GM21381 (cell line): Measurements from ENCODE around the gene MEN1.

Experiments
- ATAC-seq: cut with Tn5 transposase; IDR thresholded peaks from one replicate; pipeline ENCODE4 v1.9.1; 2021; ENCODE audit warnings: mild to moderate bottlenecking, moderate library complexity; ENCODE audit not compliant: unreplicated experiment

Gene MEN1

GRCh38 chr11:64803158-64803845 is 7.0 kb downstream of the MEN1 start, which contains the start of gene MAP4K2:
TSS of gene MAP4K2 (minus strand) at chr11:64803214. CDS start at chr11:64803149, 65 bp downstream.
- ATAC-seq: peak; percentile 60

- peak; percentile 31 for ATAC-seq
Observed at GRCh38 chr11:64802370-64803157, 7.8 kb downstream of the MEN1 start.

GRCh38 chr11:64801561-64802369 is 8.6 kb downstream of the MEN1 start:
- no peak for ATAC-seq

- ATAC-seq: no peak
Observed at GRCh38 chr11:64801158-64801464, 9.2 kb downstream of the MEN1 start.

DNA sequence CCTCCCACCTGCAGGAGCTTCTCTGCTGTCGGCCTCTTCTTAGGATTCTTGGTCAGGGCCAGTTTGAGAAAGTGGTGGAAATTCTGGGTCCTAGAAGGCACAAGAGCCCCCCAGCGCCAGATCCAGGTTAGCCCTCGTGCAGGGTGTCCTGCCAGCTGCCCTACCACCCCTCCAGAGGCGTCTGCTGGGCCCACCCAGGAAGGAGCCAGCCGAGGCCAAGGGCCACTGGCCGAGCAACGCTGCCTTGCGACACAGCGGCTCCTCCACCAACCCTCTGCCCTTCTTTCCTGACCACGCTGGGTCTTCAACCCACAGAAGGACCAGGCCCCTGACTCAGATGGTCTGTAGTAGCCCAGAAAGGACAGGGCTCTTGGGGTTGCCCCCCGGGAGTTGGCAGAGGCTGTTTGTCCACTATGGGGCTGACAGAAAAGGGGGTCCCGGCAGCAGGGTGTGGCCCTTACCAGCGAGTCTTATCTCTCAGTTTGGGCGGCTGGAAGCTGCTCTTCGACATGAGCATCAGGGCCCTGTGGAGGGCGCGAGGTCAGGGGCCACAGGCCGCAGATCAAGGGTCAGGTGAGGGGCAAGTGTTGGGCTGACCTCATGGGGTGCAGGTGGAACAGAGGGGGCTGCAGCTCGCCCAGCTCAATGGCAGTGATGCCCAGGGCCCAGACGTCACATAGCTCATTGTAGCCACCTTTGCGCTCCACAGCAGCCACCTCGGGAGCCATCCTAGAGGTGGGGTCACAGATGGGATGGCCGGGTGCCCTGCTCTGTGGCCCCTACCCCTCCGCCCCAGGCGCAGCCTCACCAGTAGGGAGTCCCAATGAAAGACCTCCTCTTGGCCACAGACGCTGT is 9.8 kb downstream of the MEN1 start:
- no peak for ATAC-seq

- ATAC-seq: no peak
Observed at GRCh38 chr11:64799623-64800302, 10.6 kb downstream of the MEN1 start.

DNA sequence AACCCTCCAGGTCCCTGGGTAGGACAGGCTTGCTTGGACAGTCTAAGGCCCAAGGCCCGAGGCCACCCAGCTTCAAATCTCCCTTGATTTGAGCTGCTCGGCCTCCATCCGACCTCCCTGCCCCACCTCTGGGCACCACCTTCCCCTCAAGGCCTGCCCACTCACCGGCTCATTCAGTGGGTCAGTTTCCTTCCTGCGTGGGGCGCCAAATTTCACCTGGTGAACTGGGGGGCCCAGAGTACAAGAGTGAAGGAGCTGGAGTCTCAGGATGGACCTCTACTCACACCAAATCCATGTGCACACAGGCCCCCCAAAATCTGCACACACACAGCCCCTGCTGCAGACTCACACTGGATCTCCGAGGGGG is 11.1 kb downstream of the MEN1 start:
- ATAC-seq: no peak

- no peak for ATAC-seq
Observed at GRCh38 chr11:64796757-64797541, 13.4 kb downstream of the MEN1 start.

DNA sequence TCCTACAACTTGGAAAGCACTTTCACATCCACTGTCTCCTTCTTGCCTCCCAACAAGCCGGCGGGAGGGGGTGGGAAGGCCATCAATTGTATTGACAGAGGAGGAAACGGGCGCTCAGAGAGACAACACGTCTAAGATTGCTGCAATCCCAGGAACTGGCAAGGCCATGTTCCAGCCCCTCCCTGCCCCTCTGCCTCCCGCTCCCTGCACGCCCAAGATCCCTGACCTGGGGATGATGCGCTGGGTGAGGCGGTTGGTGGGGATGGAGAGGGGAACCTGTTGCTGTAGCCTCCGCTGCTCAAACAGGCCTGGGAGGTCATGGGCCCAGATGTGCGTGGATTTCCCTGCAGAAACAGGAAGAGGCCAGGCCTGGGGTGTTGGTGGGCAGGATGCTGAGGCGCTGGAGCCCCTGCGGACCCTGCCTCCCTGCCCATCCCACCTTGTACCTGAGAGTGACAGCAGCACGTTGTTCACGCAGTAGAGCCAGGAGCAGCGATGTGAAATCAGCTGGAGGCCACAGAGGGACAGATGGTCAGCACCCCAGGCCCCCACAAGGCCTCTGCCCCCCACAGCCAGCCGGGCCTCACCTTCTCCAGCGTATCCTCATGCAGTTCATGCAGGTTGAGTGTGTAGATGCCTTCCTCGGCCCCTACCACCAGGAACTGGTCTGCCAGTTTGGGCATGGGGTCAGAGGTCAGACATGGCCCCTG is 14.1 kb downstream of the MEN1 start:
- ATAC-seq: no peak

DNA sequence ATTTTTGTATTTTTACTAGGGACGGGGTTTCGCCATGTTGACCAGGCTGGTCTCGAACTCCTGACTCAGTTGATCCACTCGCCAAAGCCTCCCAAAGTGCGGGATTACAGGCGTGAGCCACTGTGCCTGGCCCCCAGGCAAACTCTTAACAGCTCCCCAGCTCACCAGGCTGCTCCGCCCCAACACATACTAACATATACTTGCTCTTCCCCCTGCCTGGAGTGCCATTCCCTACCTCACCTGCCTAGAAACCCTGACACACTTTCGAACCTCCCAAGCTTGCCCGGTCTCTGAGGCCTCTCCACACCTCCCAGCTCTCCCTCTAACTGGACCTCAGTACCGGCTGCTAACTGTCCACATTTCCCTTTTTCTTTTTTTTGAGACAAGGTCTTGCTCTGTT is 15.8 kb downstream of the MEN1 start:
- no peak for ATAC-seq

GRCh38 chr11:64793271-64794160 is 16.8 kb downstream of the MEN1 start:
- ATAC-seq: no peak

DNA sequence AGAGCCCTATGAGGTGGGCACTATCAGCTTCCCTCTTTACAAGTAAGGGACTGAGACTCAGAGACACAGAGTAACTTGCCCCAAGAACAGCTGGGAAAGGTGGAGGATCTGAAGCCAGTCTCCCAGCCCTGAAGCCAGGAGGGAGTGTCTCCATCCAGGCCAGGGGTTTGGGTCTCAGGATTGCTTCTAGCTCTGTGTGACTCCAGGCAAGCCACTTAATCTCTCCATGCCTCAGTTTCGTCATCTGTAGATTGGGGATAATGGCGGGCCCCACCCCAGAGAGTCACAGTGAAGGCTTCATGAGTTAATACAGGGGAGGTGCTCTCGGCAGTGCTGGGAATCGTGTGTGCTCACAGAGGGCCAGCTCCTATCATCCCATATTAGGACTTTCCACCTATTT is 17.9 kb downstream of the MEN1 start:
- ATAC-seq: no peak

- ATAC-seq: no peak
Observed at GRCh38 chr11:64791781-64792291, 18.5 kb downstream of the MEN1 start.

- no peak for ATAC-seq
Observed at GRCh38 chr11:64790205-64791095, 19.9 kb downstream of the MEN1 start.

DNA sequence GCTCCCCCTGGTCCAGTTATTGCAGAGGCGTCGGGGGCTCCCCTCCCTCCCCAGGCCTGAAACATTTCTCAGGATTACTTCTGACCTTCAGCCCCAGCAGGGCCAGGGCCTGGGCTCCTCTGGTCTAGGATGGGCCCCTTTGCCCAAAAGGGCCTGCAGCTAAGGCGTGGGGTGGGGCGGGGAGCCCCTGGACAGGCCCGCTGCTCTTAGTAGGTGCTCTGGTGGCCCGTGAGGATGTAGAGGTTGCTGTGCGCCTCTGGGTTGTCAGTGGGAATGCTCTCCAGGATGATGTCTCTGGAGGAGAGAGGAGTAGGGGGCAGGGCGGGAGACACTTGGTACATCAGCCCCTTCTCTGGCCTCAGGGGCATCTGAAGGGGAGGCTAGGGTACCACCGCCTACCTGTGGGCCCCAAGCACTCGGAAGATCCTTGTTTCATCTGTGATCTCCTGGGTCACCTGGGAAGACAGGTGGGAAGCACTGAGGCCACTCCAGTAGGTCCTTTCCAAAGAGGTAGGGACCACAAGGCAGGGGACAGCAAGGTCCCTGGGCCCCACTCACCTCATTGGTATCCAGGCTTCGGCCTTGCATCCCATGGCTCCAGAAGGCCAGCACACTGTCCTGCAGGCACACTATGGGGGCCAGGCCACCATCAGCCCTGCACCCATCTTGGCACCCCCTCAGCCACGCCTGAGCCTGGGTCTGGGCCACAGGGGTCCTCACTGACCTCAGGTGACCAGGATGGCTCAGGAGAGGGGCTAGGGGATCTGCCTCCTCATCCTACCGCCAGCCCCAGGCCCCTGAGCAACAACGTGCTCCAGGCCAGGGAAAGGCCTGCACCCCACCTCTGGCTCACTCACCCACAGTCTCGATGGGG is 20.8 kb downstream of the MEN1 start:
- no peak for ATAC-seq
